ENCODE results near the gene HUNK. TPM values are rescaled to one million over a fixed set of nuclear protein-coding genes. Genes with fewer than 3 reads are reported as not detected.

HUNK gene
- total and polyA plus RNA-seq, 2 of the 8 experiments (the other 6 are each of a cell fraction or from before 2014, with no cell fraction given) = 1.9 to 10.2 TPM

GRCh38 chr21:31875496-31876015, 2.7 kb downstream of the HUNK start:
- no peak overlapping the region for H3K56ac ChIP-seq (replicated peaks; ENCODE audit: insufficient read length, low read depth, low read length)
- peaks cover 0 to 2% of the 10 kb centered on the region in 2 experiments for H4K20me1 ChIP-seq (replicated peaks in 1 of 2; ENCODE audit: control insufficient read depth in 1 of 2, insufficient read depth in 2 of 2, low read length in 2 of 2)
- POLR2A ChIA-PET (ENCODE audit: partially characterized antibody) = interaction anchor here (1.7 to 2.7 kb wide), 2 partner anchors 13 to 143 kb away, joined by 5 to 6 read pairs; partner anchors contain the start of gene SCAF4
- H3K9me3 ChIP-seq (ENCODE audit: insufficient read depth in 2 of 2, low read depth in 1 of 2, low read length in 1 of 2) = no peaks in the 10 kb centered on the region
- no peak overlapping the region for H3K14ac ChIP-seq (ENCODE audit: insufficient read length)
- H2AFZ ChIP-seq (ENCODE audit: low read length) = no peak overlapping the region
- no peak for FAIRE-seq
- H2BK12ac ChIP-seq (ENCODE audit: low read depth, low read length) = no peak overlapping the region
- H2BK5ac ChIP-seq (ENCODE audit: low read depth, low read length) = no peak overlapping the region
- no peak for DNase-seq (ENCODE audit: low read depth in 1 of 2, low spot score in 2 of 2)
- H2BK120ac ChIP-seq (replicated peaks; ENCODE audit: low read depth, low read length) = no peak overlapping the region
- no peak overlapping the region for H3K9ac ChIP-seq (replicated peaks in 1 of 4; ENCODE audit: extremely low read depth in 1 of 4, low read depth in 3 of 4, low read length in 3 of 4)
- no peak overlapping the region for H4K5ac ChIP-seq (ENCODE audit: insufficient read length, low read depth, low read length)
- H2BK15ac ChIP-seq (ENCODE audit: low read length) = no peak overlapping the region
- 70% methylated on average over 21 of the region's 21 CpGs; no CpG with 5 or more reads in 1 of the 2 experiments for WGBS, 2 experiments (ENCODE audit: extremely low coverage in 1 of 2, insufficient coverage in 1 of 2, insufficient read length in 1 of 2, insufficient replicate concordance in 2 of 2, low coverage in 1 of 2, low lambda C conversion rate in 2 of 2, missing lambda C conversion rate in 1 of 2)
- no peak overlapping the region for H4K8ac ChIP-seq (ENCODE audit: extremely low read depth, insufficient read depth, low read length)
- H3K27me3 ChIP-seq (replicated peaks in 1 of 4; ENCODE audit: control insufficient read depth in 3 of 4, extremely low read depth in 1 of 4, insufficient read depth in 3 of 4, low read length in 3 of 4) = peaks cover 0 to 9% (median 6%) of the 10 kb centered on the region in 4 experiments; a peak in 4 of 7 replicates
- TF ChIP-seq BCL11A (IDR thresholded peaks at IDR 0.05; ENCODE audit: low read depth in 2 of 2, low read length in 2 of 2) (no peak), EP300 (IDR thresholded peaks at IDR 0.05; ENCODE audit: borderline replicate concordance in 1 of 2, low read depth in 2 of 2, low read length in 2 of 2) (no peak), ZNF274 (IDR thresholded peaks at IDR 0.05; ENCODE audit: borderline replicate concordance, extremely low read depth, low read length) (no peak)
- no peak overlapping the region for H3K27ac ChIP-seq (ENCODE audit: low read depth, low read length)
- H3K79me1 ChIP-seq (ENCODE audit: low read depth, low read length) = peaks cover 3% of the 10 kb centered on the region; the same call in 1 of the 2 replicates
- H3K4me1 ChIP-seq (replicated peaks in 1 of 4; ENCODE audit: control insufficient read depth in 3 of 4, insufficient read depth in 4 of 4, low read length in 3 of 4) = peaks cover 4 to 17% (median 10%) of the 10 kb centered on the region in 4 experiments
- no peak overlapping the region for H2BK20ac ChIP-seq (ENCODE audit: low read length)
- H3K4me3 ChIP-seq (ENCODE audit: extremely low read depth in 1 of 4, insufficient read depth in 2 of 4, low read depth in 3 of 4, low read length in 4 of 4) = peak overlapping the region in 2 of 4 experiments; percentile 13 to 72; a peak in 4 of 8 replicates
- H3K18ac ChIP-seq (ENCODE audit: extremely low read depth, low read length) = peak overlapping the region; percentile 4; the same call in 1 of the 2 replicates
- no peak overlapping the region for H4K91ac ChIP-seq (replicated peaks; ENCODE audit: insufficient read length, low read length)
- H3K79me2 ChIP-seq (ENCODE audit: control insufficient read depth in 1 of 2, insufficient read depth in 2 of 2, low read length in 2 of 2) = peaks cover 0 to 22% of the 10 kb centered on the region in 2 experiments; a peak in 3 of 4 replicates
- H3K36me3 ChIP-seq (ENCODE audit: control insufficient read depth in 2 of 4, insufficient read depth in 4 of 4, low read length in 3 of 4) = no peaks in the 10 kb centered on the region
- H3K23me2 ChIP-seq (ENCODE audit: low read depth, low read length) = peaks cover 21% of the 10 kb centered on the region; the same call in 1 of the 2 replicates
- peak overlapping the region; percentile 75; the same call in 1 of the 2 replicates for H2AK5ac ChIP-seq (ENCODE audit: low read depth, low read length)
- H3K4me2 ChIP-seq (ENCODE audit: insufficient read depth in 1 of 2, low read depth in 2 of 2, low read length in 2 of 2) = peak overlapping the region; percentile 80 to 97
- H3K4ac ChIP-seq (replicated peaks; ENCODE audit: insufficient read length, low read depth, low read length) = no peak overlapping the region
- no peak overlapping the region for H3K23ac ChIP-seq (ENCODE audit: insufficient read length)
- CTCF ChIA-PET (ENCODE audit: partially characterized antibody) = interaction anchor here (0.8 to 6.1 kb wide), 7 partner anchors 9 to 287 kb away, joined by 3 to 42 read pairs (median 5); no protein-coding TSS in a partner anchor
